ENCODE results near the gene EXPH5.
A peak's percentile ranks its signal among the peaks of the same experiment; 100 is the strongest.

The EXPH5 gene

GRCh38 chr11:108466405-108466804, 127.2 kb downstream of the EXPH5 start:
- TF ChIP-seq CTCF (IDR thresholded peaks at IDR 0.05; ENCODE audit: low read depth, low read length) = no peak
- DNase-seq (ENCODE audit: low read depth in 2 of 2) = no peak
- H3K4me3 ChIP-seq (replicated peaks in 1 of 2; ENCODE audit: low read depth in 2 of 2, low read length in 2 of 2) = peak overlapping the region; percentile 65 to 71
